ENCODE measurements around the gene CALD1. TPM values are rescaled to one million over a fixed set of nuclear protein-coding genes. Genes with fewer than 3 reads are reported as not detected.

Gene CALD1
- total RNA-seq, 6 donors from 2014 or later = 98.6 to 156 (median 124) TPM

DNA sequence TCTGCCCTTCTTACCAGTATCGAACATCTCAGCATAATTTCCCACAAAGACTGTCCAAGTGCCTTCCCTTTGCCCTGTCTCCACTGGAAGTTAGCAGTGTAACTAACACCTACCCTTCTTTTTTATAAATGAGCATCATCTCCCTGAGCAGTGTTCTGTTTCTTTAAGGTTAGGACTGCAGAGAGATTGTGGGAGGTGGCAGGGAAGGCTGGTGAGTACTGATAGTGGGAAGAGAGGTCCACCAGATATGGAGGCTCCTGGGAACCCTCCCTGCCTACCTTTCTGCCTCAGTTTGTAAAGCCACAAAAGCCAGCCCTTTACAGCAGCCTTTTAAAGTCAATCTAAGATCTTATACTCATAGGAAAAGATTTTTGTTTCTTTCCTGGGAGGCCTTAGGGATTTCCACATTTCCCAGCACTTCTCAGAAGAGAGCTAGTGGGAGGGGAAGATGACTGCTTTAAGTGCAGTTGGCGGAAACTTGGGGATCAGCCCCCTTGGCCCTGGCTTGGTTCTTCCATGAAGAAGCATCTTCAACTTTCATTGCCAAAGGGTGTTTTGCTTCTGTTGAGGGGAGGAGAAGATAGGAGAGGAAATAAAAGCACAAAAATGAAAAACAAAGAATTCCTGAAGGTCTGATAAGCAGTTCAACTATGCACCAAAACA lies 36.6 kb upstream of the CALD1 start:
- ATAC-seq (ENCODE audit: low FRiP score in 2 of 2) = peak in 1 of 2 donors; percentile 63
- H3K36me3 ChIP-seq = no peaks in the 10 kb centered on the region
- H3K27me3 ChIP-seq = no peaks in the 10 kb centered on the region
- TF ChIP-seq EP300 (IDR thresholded peaks at IDR 0.05) (no peak), POLR2A (IDR thresholded peaks at IDR 0.05) (no peak), POLR2AphosphoS5 (IDR thresholded peaks at IDR 0.05) (no peak)
- TF ChIP-seq, protein P1, sequence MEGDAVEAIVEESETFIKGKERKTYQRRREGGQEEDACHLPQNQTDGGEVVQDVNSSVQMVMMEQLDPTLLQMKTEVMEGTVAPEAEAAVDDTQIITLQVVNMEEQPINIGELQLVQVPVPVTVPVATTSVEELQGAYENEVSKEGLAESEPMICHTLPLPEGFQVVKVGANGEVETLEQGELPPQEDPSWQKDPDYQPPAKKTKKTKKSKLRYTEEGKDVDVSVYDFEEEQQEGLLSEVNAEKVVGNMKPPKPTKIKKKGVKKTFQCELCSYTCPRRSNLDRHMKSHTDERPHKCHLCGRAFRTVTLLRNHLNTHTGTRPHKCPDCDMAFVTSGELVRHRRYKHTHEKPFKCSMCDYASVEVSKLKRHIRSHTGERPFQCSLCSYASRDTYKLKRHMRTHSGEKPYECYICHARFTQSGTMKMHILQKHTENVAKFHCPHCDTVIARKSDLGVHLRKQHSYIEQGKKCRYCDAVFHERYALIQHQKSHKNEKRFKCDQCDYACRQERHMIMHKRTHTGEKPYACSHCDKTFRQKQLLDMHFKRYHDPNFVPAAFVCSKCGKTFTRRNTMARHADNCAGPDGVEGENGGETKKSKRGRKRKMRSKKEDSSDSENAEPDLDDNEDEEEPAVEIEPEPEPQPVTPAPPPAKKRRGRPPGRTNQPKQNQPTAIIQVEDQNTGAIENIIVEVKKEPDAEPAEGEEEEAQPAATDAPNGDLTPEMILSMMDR (IDR thresholded peaks at IDR 0.05) = no peak
- 42 to 73% methylated on average over 2 of the region's 2 CpGs for WGBS, 2 donors
- H3K27ac ChIP-seq = peak overlapping the region; percentile 34 to 64 (median 61)
- H3K4me1 ChIP-seq = peaks cover 0 to 8% (median 2%) of the 10 kb centered on the region in 4 donors
- no peak overlapping the region for H3K4me3 ChIP-seq
- DNase-seq = no peak
- no peaks in the 10 kb centered on the region for H3K9me3 ChIP-seq

DNA sequence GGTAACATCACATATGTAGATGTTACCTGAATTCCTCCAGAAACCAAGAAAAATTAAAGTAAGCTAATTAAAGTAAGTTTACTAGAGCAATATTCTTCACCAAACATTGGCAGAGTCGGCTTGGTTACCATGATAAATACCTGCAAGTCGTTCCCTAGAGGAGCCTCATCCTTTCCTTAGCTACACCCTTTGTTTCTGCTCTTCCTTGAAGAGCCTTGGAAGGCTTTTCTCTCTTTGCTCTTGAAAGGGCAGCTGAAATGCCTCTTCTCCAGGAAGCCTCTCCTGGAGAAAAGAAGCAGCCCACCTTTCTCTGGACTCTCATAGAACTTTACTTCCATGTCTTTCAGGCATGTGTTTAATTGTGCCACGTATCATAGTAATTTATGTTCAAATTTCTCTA lies 34.9 kb upstream of the CALD1 start:
- ATAC-seq (ENCODE audit: low FRiP score in 2 of 2) = no peak
- 76 to 87% methylated on average over 3 of the region's 3 CpGs for WGBS, 2 donors
- TF ChIP-seq POLR2A (IDR thresholded peaks at IDR 0.05) = no peak
- TF ChIP-seq, protein P1 (IDR thresholded peaks at IDR 0.05) = no peak
- TF ChIP-seq EP300 (IDR thresholded peaks at IDR 0.05) = no peak
- TF ChIP-seq POLR2AphosphoS5 (IDR thresholded peaks at IDR 0.05) = no peak

DNA sequence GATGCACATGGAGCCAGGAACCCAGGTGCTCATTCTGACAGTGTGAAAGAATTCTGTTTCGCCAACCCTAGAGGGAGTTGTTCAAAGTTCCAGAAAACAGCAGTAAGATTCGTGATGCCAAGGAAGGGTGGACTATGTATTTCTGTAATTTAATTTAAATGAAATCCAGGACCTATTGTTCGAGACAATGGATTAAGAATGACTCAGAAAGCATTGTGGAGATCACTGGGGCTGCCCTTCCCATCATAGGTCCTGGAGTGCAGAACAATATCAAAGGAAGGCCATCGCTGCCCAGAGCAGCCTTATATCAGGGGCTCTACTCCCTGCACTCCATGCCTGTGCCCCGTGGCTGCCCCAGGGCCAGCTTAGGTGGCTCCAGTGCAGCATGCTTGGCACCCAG lies 32.1 kb upstream of the CALD1 start:
- no peak overlapping the region for H3K27ac ChIP-seq
- H3K4me3 ChIP-seq = no peak overlapping the region
- TF ChIP-seq, protein P1 (IDR thresholded peaks at IDR 0.05) = no peak
- TF ChIP-seq POLR2A (IDR thresholded peaks at IDR 0.05) = no peak
- TF ChIP-seq EP300 (IDR thresholded peaks at IDR 0.05) = no peak
- TF ChIP-seq POLR2AphosphoS5 (IDR thresholded peaks at IDR 0.05) = no peak
- no peaks in the 10 kb centered on the region for H3K9me3 ChIP-seq
- H3K36me3 ChIP-seq = no peaks in the 10 kb centered on the region
- DNase-seq (peak in 1 of 2 donors; percentile 22), ATAC-seq (ENCODE audit: low FRiP score in 2 of 2) (no peak)
- 84 to 93% methylated on average over 4 to 5 of the region's 5 CpGs for WGBS, 2 donors
- no peaks in the 10 kb centered on the region for H3K27me3 ChIP-seq
- peaks cover 0 to 5% (median 2%) of the 10 kb centered on the region in 4 donors for H3K4me1 ChIP-seq

More for the DNA sequence above, 34.9 kb upstream of the CALD1 start:
- Histone ChIP-seq H3K36me3 (no peaks in the 10 kb centered on the region), H3K4me1 (peaks cover 0 to 8% (median 2%) of the 10 kb centered on the region in 4 donors), H3K9me3 (no peaks in the 10 kb centered on the region), H3K27me3 (no peaks in the 10 kb centered on the region), H3K27ac (no peak overlapping the region), H3K4me3 (no peak overlapping the region)
- no peak for DNase-seq

DNA sequence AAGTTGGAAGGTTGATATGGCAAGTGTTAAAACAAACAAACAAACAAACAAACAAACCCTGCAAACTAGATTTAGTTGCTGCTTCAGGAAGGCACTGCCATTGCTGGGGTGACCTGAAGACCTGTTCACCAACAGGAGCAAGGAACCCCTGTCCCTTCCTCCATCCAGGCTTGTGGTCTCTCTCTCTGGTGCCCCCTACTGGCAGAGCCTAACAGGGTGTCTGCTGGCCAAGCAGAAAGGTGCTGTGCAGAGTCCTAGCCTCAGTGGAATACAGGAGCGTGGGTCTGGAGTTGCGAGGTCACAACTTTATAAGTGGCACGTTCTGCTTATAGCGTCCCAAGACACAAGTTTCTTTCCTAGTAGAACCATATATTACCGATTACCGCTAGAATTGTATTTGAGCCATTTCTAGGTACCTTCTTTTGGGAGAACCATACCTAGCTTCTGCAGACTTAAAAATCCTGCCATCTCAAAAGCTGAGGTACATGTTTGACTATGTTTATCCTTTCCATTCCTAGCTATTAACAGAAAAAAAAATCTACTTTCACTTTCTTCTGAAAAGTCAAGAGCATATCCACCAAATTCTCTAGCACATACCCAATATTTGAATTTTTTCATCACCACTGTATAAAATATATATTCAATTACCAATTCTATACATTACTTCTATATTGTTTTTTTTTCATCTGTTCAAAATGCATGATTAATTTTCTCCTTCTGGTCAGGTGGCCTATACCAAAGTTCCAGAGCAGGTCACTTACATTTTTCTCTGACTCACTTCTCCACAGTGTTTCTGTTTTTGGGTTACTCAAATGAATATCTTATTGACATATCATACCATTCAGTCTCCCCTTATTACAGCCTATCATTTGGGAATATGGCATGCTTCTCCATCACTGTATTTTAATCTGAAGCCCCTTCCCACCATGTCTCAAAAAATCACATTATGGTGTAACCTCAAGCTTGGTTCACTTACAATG lies 29.1 kb upstream of the CALD1 start:
- H3K9me3 ChIP-seq = no peaks in the 10 kb centered on the region
- H3K4me3 ChIP-seq = no peak overlapping the region
- H3K27ac ChIP-seq = no peak overlapping the region
- peak; percentile 73 to 74 for ATAC-seq (ENCODE audit: low FRiP score in 2 of 2)
- 77 to 83% methylated on average over 6 of the region's 6 CpGs for WGBS, 2 donors
- H3K4me1 ChIP-seq = no peaks in the 10 kb centered on the region
- TF ChIP-seq EP300 (IDR thresholded peaks at IDR 0.05) = no peak
- TF ChIP-seq, protein P1 (IDR thresholded peaks at IDR 0.05) = peak; percentile 45 to 67 (median 62)
- no peaks in the 10 kb centered on the region for H3K27me3 ChIP-seq
- peak in 1 of 2 donors; percentile 48 for DNase-seq
- no peaks in the 10 kb centered on the region for H3K36me3 ChIP-seq

Measured in upper lobe of left lung (tissue), 6 donors.